HG03520 (cell line): ENCODE results near the gene MT1E.
A peak's percentile ranks its signal among the peaks of the same experiment; 100 is the strongest.
"Not testable (repeated sequence)": the region's sequence is repeated elsewhere in the genome, so short reads cannot be mapped to it uniquely, and the experiment has no call there.

Experiments used
- ATAC-seq: cut with Tn5 transposase; IDR thresholded peaks from one replicate; pipeline ENCODE4 v1.9.1; 2021; ENCODE audit warnings: mild to moderate bottlenecking, moderate library complexity; ENCODE audit not compliant: unreplicated experiment

The MT1E gene

GRCh38 chr16:56606476-56607108, 19.0 kb upstream of the MT1E start:
- ATAC-seq, result no peak

- ATAC-seq, result no peak
Observed at GRCh38 chr16:56607109-56607618, 18.4 kb upstream of the MT1E start.

GRCh38 chr16:56607675-56608042, 17.9 kb upstream of the MT1E start:
- ATAC-seq, result no peak

- peak; percentile 87 for ATAC-seq
Observed at GRCh38 chr16:56608043-56608875, 17.3 kb upstream of the MT1E start, which contains the start of gene MT2A. MT2A (plus strand) TSS chr16:56608584; CDS start chr16:56608656, 72 bp downstream.

GRCh38 chr16:56608876-56609462, 16.6 kb upstream of the MT1E start:
- no peak for ATAC-seq

- peak; percentile 43 for ATAC-seq
Observed at GRCh38 chr16:56609463-56609921, 16.1 kb upstream of the MT1E start.

- no peak for ATAC-seq
Observed at GRCh38 chr16:56610017-56610608, 15.5 kb upstream of the MT1E start.

- ATAC-seq, result no peak
Observed at GRCh38 chr16:56610609-56611111, 14.9 kb upstream of the MT1E start.

- ATAC-seq, result no peak
Observed at GRCh38 chr16:56611281-56611833, 14.2 kb upstream of the MT1E start.

GRCh38 chr16:56613706-56614105, 11.9 kb upstream of the MT1E start:
- ATAC-seq, result no peak

GRCh38 chr16:56614549-56614991, 11.0 kb upstream of the MT1E start:
- no peak for ATAC-seq

GRCh38 chr16:56615353-56615752, 10.2 kb upstream of the MT1E start:
- no peak for ATAC-seq

GRCh38 chr16:56616608-56617211, 8.9 kb upstream of the MT1E start:
- ATAC-seq, result no peak

GRCh38 chr16:56617212-56618085, 8.1 kb upstream of the MT1E start:
- ATAC-seq, result no peak

GRCh38 chr16:56618138-56618537, 7.4 kb upstream of the MT1E start:
- ATAC-seq, result no peak

- ATAC-seq, result no peak
Observed at GRCh38 chr16:56620339-56620897, 5.2 kb upstream of the MT1E start.

- not testable (repeated sequence) for ATAC-seq
Observed at GRCh38 chr16:56621665-56622445, 3.7 kb upstream of the MT1E start.

- not testable (repeated sequence) for ATAC-seq
Observed at GRCh38 chr16:56623184-56623583, 2.4 kb upstream of the MT1E start.
